CD4-positive, alpha-beta memory T cell (primary cell): Measurements from ENCODE around the gene RTL10. TPM values are rescaled to one million over a fixed set of nuclear protein-coding genes. Genes with fewer than 3 reads are reported as not detected.

Experiments
- CTCF ChIA-PET: fragments of 350-600 bp; sonication (Branson Sonifier 250); formaldehyde crosslinking; loops from one replicate; lab custom pipeline; 2021; ENCODE audit warnings: inconsistent platforms; ENCODE audit not compliant: partially characterized antibody; lab: Charles Lee
- POLR2A ChIA-PET: fragments of 350-600 bp; sonication (Branson Sonifier 250); formaldehyde crosslinking; loops from one replicate; lab custom pipeline; 2021; ENCODE audit not compliant: partially characterized antibody; lab: Charles Lee
- DNase-seq, 5 donors: peaks; one replicate each; pipeline versions ENCODE4 v3.0.0 to v3.0.0-alpha.2; 2020 to 2022; ENCODE audit warnings: mixed read lengths in 1 of 5
- H3K27ac ChIP-seq: one replicate; pipeline ENCODE4 v1.7.0; 2013; ENCODE audit warnings: low read depth, low read length
- H3K27me3 ChIP-seq: 2 replicates; pipeline ENCODE4 v1.7.0; 2013; ENCODE audit warnings: mild to moderate bottlenecking, low read length, moderate library complexity; ENCODE audit not compliant: insufficient read depth
- H3K36me3 ChIP-seq: 2 replicates; pipeline ENCODE4 v1.7.0; 2013; ENCODE audit warnings: mild to moderate bottlenecking, low read length, moderate library complexity; ENCODE audit not compliant: insufficient read depth
- H3K4me1 ChIP-seq: 2 replicates; pipeline ENCODE4 v1.7.0; 2013; ENCODE audit warnings: mild to moderate bottlenecking, low read length, moderate library complexity; ENCODE audit not compliant: insufficient read depth
- H3K4me3 ChIP-seq, 2 donors: one replicate each; pipeline ENCODE4 v1.7.0; 2013; ENCODE audit warnings: low read length in 2 of 2, mild to moderate bottlenecking in 1 of 2
- H3K9me3 ChIP-seq, 2 donors: one replicate each; pipeline ENCODE4 v1.7.0; 2013; ENCODE audit warnings: low read length in 2 of 2, control low read depth in 1 of 2; ENCODE audit not compliant: control insufficient read depth in 1 of 2
- H3K27ac Mint-ChIP-seq, 7 donors: one replicate each; pipeline ENCODE4 v1.8.0; 2020 to 2021; ENCODE audit warnings: mixed read lengths in 7 of 7, mild to moderate bottlenecking in 6 of 7, inconsistent platforms in 3 of 7, moderate library complexity in 3 of 7
- H3K27me3 Mint-ChIP-seq, 2 donors: one replicate each; pipeline ENCODE4 v1.8.0; 2020 to 2021; ENCODE audit warnings: mixed read lengths in 2 of 2
- H3K36me3 Mint-ChIP-seq, 2 donors: one replicate each; pipeline ENCODE4 v1.8.0; 2020 to 2021; ENCODE audit warnings: mixed read lengths in 2 of 2, inconsistent platforms in 1 of 2, mild to moderate bottlenecking in 1 of 2
- H3K4me1 Mint-ChIP-seq, 4 donors: one replicate each; pipeline ENCODE4 v1.8.0; 2020 to 2021; ENCODE audit warnings: mixed read lengths in 4 of 4, mild to moderate bottlenecking in 1 of 4
- H3K4me3 Mint-ChIP-seq, 8 donors: one replicate each; pipeline ENCODE4 v1.8.0; 2020 to 2021; ENCODE audit warnings: mixed read lengths in 8 of 8, mild to moderate bottlenecking in 7 of 8, moderate library complexity in 6 of 8, inconsistent platforms in 3 of 8
- H3K9me3 Mint-ChIP-seq, 8 donors: one replicate each; pipeline ENCODE4 v1.8.0; 2020 to 2021; ENCODE audit warnings: mixed read lengths in 8 of 8, mild to moderate bottlenecking in 5 of 8, inconsistent platforms in 3 of 8, moderate library complexity in 1 of 8
- intact Hi-C: fragments of 100-400 bp; cut with micrococcal nuclease; formaldehyde crosslinking; loops from one replicate; pipeline ENCODE4 v1.15.1; 2023
- polyA plus RNA-seq, 2 donors: library from polyadenylated mRNA; unstranded; fragments of 300-500 nt; fragmentation: Illumina TruSeq; gene quantifications; one replicate each; pipeline ENCODE4 v1.2.3, GENCODE V29; 2021
- total RNA-seq, 2 experiments: library from RNA; stranded (reverse); gene quantifications; one replicate each; pipeline ENCODE4 v1.2.3, GENCODE V29; 2021

Gene RTL10
- total and polyA plus RNA-seq, 4 experiments from 2014 or later: 4.3 to 27.6 (median 20.0) TPM

- H3K27me3 Mint-ChIP-seq: no peaks in the 10 kb centered on the region
- no peak overlapping the region for H3K4me3 ChIP-seq
- DNase-seq: no peak
- CTCF ChIA-PET: interaction anchor here (0.6 kb wide), 1 partner anchor 108 kb away, joined by 3 read pairs; no protein-coding TSS in a partner anchor
- H3K4me1 Mint-ChIP-seq: peaks cover 0 to 5% (median 3%) of the 10 kb centered on the region in 4 donors
- intact Hi-C loops: no loop called here
- peaks cover 1 to 8% of the 10 kb centered on the region in 2 donors for H3K36me3 Mint-ChIP-seq
- POLR2A ChIA-PET: interaction anchor here (0.6 kb wide), 1 partner anchor 75 kb away, joined by 3 read pairs; no protein-coding TSS in a partner anchor
- no peaks in the 10 kb centered on the region for H3K9me3 Mint-ChIP-seq
- H3K9me3 ChIP-seq: no peaks in the 10 kb centered on the region
- H3K27ac ChIP-seq: no peak overlapping the region
- no peak overlapping the region for H3K27ac Mint-ChIP-seq
- no peak overlapping the region for H3K4me3 Mint-ChIP-seq
- H3K4me1 ChIP-seq: no peaks in the 10 kb centered on the region
- H3K36me3 ChIP-seq: peaks cover 3% of the 10 kb centered on the region
- H3K27me3 ChIP-seq: no peaks in the 10 kb centered on the region
Measured at GRCh38 chr22:19820880-19821522, 33.7 kb downstream of the RTL10 start.

DNA sequence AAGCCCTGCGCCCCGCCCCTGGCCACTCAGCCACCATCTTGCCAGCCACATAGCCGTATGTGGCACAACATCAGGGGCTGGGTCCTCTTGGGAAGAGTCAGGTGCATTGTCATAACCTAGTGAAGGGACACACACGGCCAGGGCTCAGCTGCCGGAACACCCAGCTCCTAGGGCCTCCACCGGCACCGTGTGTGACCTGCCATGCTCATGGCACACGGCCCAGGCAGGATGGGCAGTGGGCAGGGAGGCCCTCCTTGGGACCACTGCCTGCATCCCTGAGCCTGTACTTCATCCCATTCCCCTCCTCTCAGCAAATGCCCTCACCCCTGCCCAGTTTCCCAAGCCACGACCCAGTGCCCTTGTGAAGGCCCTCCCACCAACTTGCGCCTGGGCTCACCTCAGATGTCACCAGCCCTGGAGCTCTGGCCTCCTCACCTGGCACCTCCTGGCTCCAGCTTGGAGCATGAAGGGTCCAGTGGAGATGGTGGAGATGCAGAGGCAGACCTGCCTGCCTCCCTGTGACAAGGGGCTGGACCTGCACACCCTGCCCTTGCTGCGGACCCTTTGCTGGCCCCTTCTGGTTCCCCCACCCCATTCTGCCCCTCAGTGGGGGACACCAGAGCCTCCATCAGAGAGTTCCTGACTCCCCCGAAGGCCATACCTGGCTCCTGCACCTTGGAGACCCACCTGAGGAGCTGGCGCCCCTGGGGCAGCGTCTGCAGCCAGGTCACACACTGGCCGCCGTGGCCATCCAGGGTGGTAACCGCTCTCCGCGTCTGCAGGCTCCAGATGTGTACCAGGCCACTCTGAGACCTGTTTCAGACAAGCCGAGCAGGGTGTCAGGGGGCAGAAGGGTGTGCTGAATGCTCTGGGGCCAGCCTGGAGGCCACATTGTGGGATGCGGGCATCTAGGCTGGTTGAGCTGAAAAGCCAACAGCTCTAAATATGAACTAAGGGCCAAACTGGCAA is 34.5 kb downstream of the RTL10 start:
- Mint-ChIP-seq H3K4me3 (no peak overlapping the region), H3K4me1 (peaks cover 0 to 5% (median 3%) of the 10 kb centered on the region in 4 donors), H3K9me3 (no peaks in the 10 kb centered on the region), H3K27ac (peak overlapping the region in 1 of 7 donors; percentile 18), H3K36me3 (peaks cover 1 to 9% of the 10 kb centered on the region in 2 donors), H3K27me3 (no peaks in the 10 kb centered on the region)
- intact Hi-C loops: no loop called here
- Histone ChIP-seq H3K4me1 (no peaks in the 10 kb centered on the region), H3K27ac (no peak overlapping the region), H3K27me3 (no peaks in the 10 kb centered on the region), H3K9me3 (no peaks in the 10 kb centered on the region), H3K4me3 (no peak overlapping the region), H3K36me3 (peaks cover 3% of the 10 kb centered on the region)
- ChIA-PET POLR2A (no interaction called here), CTCF (interaction anchor here (0.6 kb wide), 1 partner anchor 109 kb away, joined by 3 read pairs; no protein-coding TSS in a partner anchor)
- no peak for DNase-seq

DNA sequence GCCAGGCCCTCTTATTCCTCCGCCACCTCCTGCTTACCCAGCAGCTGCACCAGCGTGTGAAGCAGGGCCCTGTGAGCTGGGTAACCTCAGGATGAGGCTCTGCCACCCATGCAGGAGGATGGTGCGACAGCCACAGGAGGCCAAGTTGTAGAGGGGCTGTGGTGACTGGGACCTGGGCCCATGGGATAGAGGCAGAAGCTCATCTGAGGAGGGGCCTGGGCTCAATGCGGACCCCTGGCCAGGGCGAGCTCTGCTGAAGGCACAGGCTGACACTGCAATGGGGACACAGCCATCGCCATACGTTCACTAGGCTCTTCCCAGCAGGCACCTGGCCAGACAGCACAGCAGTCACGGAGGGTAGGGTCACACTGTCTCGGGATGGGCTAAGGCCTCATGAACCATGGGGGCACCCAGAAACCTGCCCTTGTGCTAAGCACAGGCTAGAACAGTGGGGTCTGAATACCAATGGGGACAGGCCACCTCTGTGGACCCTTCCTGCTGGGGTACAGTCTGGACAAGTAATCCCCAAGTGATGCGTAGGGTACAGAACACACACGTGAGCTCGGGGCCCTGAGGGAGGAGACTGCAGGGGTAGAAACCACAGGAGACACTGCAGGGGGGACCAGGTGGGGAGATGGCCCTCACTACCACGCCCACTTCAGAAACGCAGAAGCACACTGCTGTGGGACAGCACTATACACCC is 35.3 kb downstream of the RTL10 start:
- Histone ChIP-seq H3K4me1 (no peaks in the 10 kb centered on the region), H3K27me3 (no peaks in the 10 kb centered on the region), H3K9me3 (no peaks in the 10 kb centered on the region), H3K4me3 (no peak overlapping the region), H3K36me3 (peaks cover 3% of the 10 kb centered on the region), H3K27ac (no peak overlapping the region)
- ChIA-PET CTCF (no interaction called here), POLR2A (no interaction called here)
- Mint-ChIP-seq H3K36me3 (peaks cover 2 to 11% of the 10 kb centered on the region in 2 donors), H3K4me1 (peaks cover 0 to 7% (median 3%) of the 10 kb centered on the region in 4 donors), H3K27ac (no peak overlapping the region), H3K9me3 (no peaks in the 10 kb centered on the region), H3K4me3 (no peak overlapping the region), H3K27me3 (no peaks in the 10 kb centered on the region)
- intact Hi-C loops: no loop called here
- no peak for DNase-seq

- intact Hi-C loops: no loop called here
- Mint-ChIP-seq H3K27ac (no peak overlapping the region), H3K36me3 (peaks cover 3 to 12% of the 10 kb centered on the region in 2 donors), H3K27me3 (no peaks in the 10 kb centered on the region), H3K4me1 (peaks cover 0 to 8% (median 2%) of the 10 kb centered on the region in 4 donors), H3K9me3 (no peaks in the 10 kb centered on the region), H3K4me3 (no peak overlapping the region)
- Histone ChIP-seq H3K27ac (no peak overlapping the region), H3K4me1 (no peaks in the 10 kb centered on the region), H3K9me3 (no peaks in the 10 kb centered on the region), H3K27me3 (no peaks in the 10 kb centered on the region), H3K36me3 (peaks cover 3% of the 10 kb centered on the region), H3K4me3 (no peak overlapping the region)
- CTCF ChIA-PET: interaction anchor here (1.1 kb wide), 1 partner anchor 88 kb away, joined by 4 read pairs; no protein-coding TSS in a partner anchor
- POLR2A ChIA-PET: no interaction called here
- DNase-seq: no peak
Measured at GRCh38 chr22:19818324-19819207, 36.1 kb downstream of the RTL10 start.

- Histone ChIP-seq H3K4me3 (no peak overlapping the region), H3K9me3 (no peaks in the 10 kb centered on the region), H3K4me1 (no peaks in the 10 kb centered on the region), H3K27ac (no peak overlapping the region), H3K27me3 (no peaks in the 10 kb centered on the region), H3K36me3 (peaks cover 3% of the 10 kb centered on the region)
- Mint-ChIP-seq H3K27ac (peak overlapping the region in 1 of 7 donors; percentile 70), H3K27me3 (no peaks in the 10 kb centered on the region), H3K9me3 (no peaks in the 10 kb centered on the region), H3K4me1 (peaks cover 0 to 6% (median under 1%) of the 10 kb centered on the region in 4 donors), H3K36me3 (peaks cover 8 to 16% of the 10 kb centered on the region in 2 donors), H3K4me3 (no peak overlapping the region)
- POLR2A ChIA-PET: no interaction called here
- intact Hi-C loops: no loop called here
- CTCF ChIA-PET: no interaction called here
- DNase-seq: no peak
Measured at GRCh38 chr22:19816372-19817119, 38.1 kb downstream of the RTL10 start.

GRCh38 chr22:19815823-19816290 is 38.8 kb downstream of the RTL10 start:
- peaks cover 8 to 16% of the 10 kb centered on the region in 2 donors for H3K36me3 Mint-ChIP-seq
- H3K27ac Mint-ChIP-seq: peak overlapping the region in 1 of 7 donors; percentile 25

More at GRCh38 chr22:19815823-19816290, 38.8 kb downstream of the RTL10 start:
- Histone ChIP-seq H3K4me3 (no peak overlapping the region), H3K27ac (no peak overlapping the region), H3K27me3 (no peaks in the 10 kb centered on the region), H3K4me1 (peaks cover under 1% of the 10 kb centered on the region), H3K36me3 (peaks cover 3% of the 10 kb centered on the region), H3K9me3 (no peaks in the 10 kb centered on the region)
- DNase-seq: no peak
- ChIA-PET POLR2A (no interaction called here), CTCF (no interaction called here)
- H3K9me3 Mint-ChIP-seq: no peaks in the 10 kb centered on the region
- peaks cover 0 to 10% (median under 1%) of the 10 kb centered on the region in 4 donors for H3K4me1 Mint-ChIP-seq
- intact Hi-C loops: no loop called here
- no peak overlapping the region for H3K4me3 Mint-ChIP-seq
- H3K27me3 Mint-ChIP-seq: no peaks in the 10 kb centered on the region
